Measurements from ENCODE around the gene TMEM263. TPM values are rescaled to one million over a fixed set of nuclear protein-coding genes. Genes with fewer than 3 reads are reported as not detected.

Gene TMEM263
- total RNA-seq, 1 donor from 2014 or later, result 4.3 TPM

- ATAC-seq, result no peak
Measured at GRCh38 chr12:106950591-106950990, 5.1 kb upstream of the TMEM263 start.

- no peak for ATAC-seq
Measured at GRCh38 chr12:106953352-106954250, 2.1 kb upstream of the TMEM263 start.

GRCh38 chr12:106954462-106955376 is 988 bp upstream of the TMEM263 start:
- peak; percentile 27 for ATAC-seq

GRCh38 chr12:106956048-106956578 is 406 bp downstream of the TMEM263 start:
- ATAC-seq, result peak; percentile 54

- ATAC-seq, result no peak
Measured at GRCh38 chr12:106957583-106957982, 1.9 kb downstream of the TMEM263 start.

GRCh38 chr12:106960443-106960842 is 4.7 kb downstream of the TMEM263 start:
- ATAC-seq, result no peak

GRCh38 chr12:106962286-106962685 is 6.6 kb downstream of the TMEM263 start:
- ATAC-seq, result no peak

GRCh38 chr12:106964526-106964925 is 8.8 kb downstream of the TMEM263 start:
- no peak for ATAC-seq

- ATAC-seq, result no peak
Measured at GRCh38 chr12:106971065-106971464, 15.4 kb downstream of the TMEM263 start.

GRCh38 chr12:106973545-106973944 is 17.8 kb downstream of the TMEM263 start:
- ATAC-seq, result no peak

- ATAC-seq, result no peak
Measured at GRCh38 chr12:106974511-106974910, 18.8 kb downstream of the TMEM263 start.

- no peak for ATAC-seq
Measured at GRCh38 chr12:106975098-106975497, 19.4 kb downstream of the TMEM263 start.

- no peak for ATAC-seq
Measured at GRCh38 chr12:106975993-106976658, 20.4 kb downstream of the TMEM263 start.

- no peak for ATAC-seq
Measured at GRCh38 chr12:106976668-106977067, 21.0 kb downstream of the TMEM263 start.

GRCh38 chr12:106978035-106978800 is 22.5 kb downstream of the TMEM263 start:
- ATAC-seq, result no peak

GRCh38 chr12:106980944-106981343 is 25.2 kb downstream of the TMEM263 start:
- ATAC-seq, result no peak

GRCh38 chr12:106981788-106982187 is 26.1 kb downstream of the TMEM263 start:
- no peak for ATAC-seq

- ATAC-seq, result no peak
Measured at GRCh38 chr12:106982229-106982628, 26.5 kb downstream of the TMEM263 start.

- ATAC-seq, result no peak
Measured at GRCh38 chr12:106984588-106985137, 29.0 kb downstream of the TMEM263 start.

- ATAC-seq, result no peak
Measured at GRCh38 chr12:106985479-106985878, 29.8 kb downstream of the TMEM263 start.

GRCh38 chr12:106986135-106986534 is 30.4 kb downstream of the TMEM263 start:
- ATAC-seq, result no peak

All from esophagus mucosa (tissue), 1 donor.